Limb (tissue), 2 donors: ENCODE data around the gene MYO5A.

Source experiments
- DNase-seq, 2 donors: peaks; one replicate each; pipeline ENCODE4 v3.0.0-alpha.2; 2016; ENCODE audit errors: extremely low spot score in 2 of 2

The MYO5A gene

GRCh38 chr15:52368402-52368801 is 160.3 kb downstream of the MYO5A start:
- no peak for DNase-seq

GRCh38 chr15:52362497-52362896 is 166.2 kb downstream of the MYO5A start:
- DNase-seq: no peak

GRCh38 chr15:52361975-52362494 is 166.6 kb downstream of the MYO5A start:
- DNase-seq: no peak

GRCh38 chr15:52361494-52361893 is 167.2 kb downstream of the MYO5A start:
- DNase-seq: no peak

- no peak for DNase-seq
Measured at GRCh38 chr15:52360229-52361203, 168.2 kb downstream of the MYO5A start.

GRCh38 chr15:52359722-52360121 is 169.0 kb downstream of the MYO5A start:
- DNase-seq: no peak

- no peak for DNase-seq
Measured at GRCh38 chr15:52357949-52358348, 170.7 kb downstream of the MYO5A start.

- DNase-seq: no peak
Measured at GRCh38 chr15:52352086-52352485, 176.6 kb downstream of the MYO5A start.

GRCh38 chr15:52351206-52351908 is 177.3 kb downstream of the MYO5A start:
- no peak for DNase-seq

- no peak for DNase-seq
Measured at GRCh38 chr15:52350423-52350822, 178.3 kb downstream of the MYO5A start.

GRCh38 chr15:52349052-52349700 is 179.5 kb downstream of the MYO5A start:
- DNase-seq: no peak

- no peak for DNase-seq
Measured at GRCh38 chr15:52348056-52348745, 180.5 kb downstream of the MYO5A start.

GRCh38 chr15:52344592-52344991 is 184.1 kb downstream of the MYO5A start:
- no peak for DNase-seq

- DNase-seq: no peak
Measured at GRCh38 chr15:52343831-52344230, 184.8 kb downstream of the MYO5A start.

GRCh38 chr15:52340093-52340492 is 188.6 kb downstream of the MYO5A start:
- DNase-seq: peak in 1 of 2 donors; percentile 40

- DNase-seq: no peak
Measured at GRCh38 chr15:52338891-52339290, 189.8 kb downstream of the MYO5A start.

- DNase-seq: no peak
Measured at GRCh38 chr15:52338058-52338457, 190.6 kb downstream of the MYO5A start.

- no peak for DNase-seq
Measured at GRCh38 chr15:52337198-52337853, 191.4 kb downstream of the MYO5A start.

GRCh38 chr15:52336529-52336928 is 192.2 kb downstream of the MYO5A start:
- no peak for DNase-seq

GRCh38 chr15:52334491-52335160 is 194.1 kb downstream of the MYO5A start:
- DNase-seq: no peak
